Glutamatergic neuron (in vitro differentiated cells): ENCODE data around the gene ULBP2. TPM values are rescaled to one million over a fixed set of nuclear protein-coding genes. Genes with fewer than 3 reads are reported as not detected.

Experiments used
- DNase-seq: peaks from one replicate; pipeline ENCODE4 v3.0.0; 2022
- H3K27ac Mint-ChIP-seq: one replicate; pipeline ENCODE4 v1.8.0; 2020; ENCODE audit warnings: mild to moderate bottlenecking, mixed read lengths, inconsistent platforms; ENCODE audit not compliant: unreplicated experiment
- H3K27me3 Mint-ChIP-seq: one replicate; pipeline ENCODE4 v1.8.0; 2020; ENCODE audit warnings: mild to moderate bottlenecking, moderate library complexity, mixed read lengths, inconsistent platforms; ENCODE audit not compliant: unreplicated experiment
- H3K36me3 Mint-ChIP-seq: one replicate; pipeline ENCODE4 v1.8.0; 2020; ENCODE audit warnings: mild to moderate bottlenecking, mixed read lengths, inconsistent platforms; ENCODE audit not compliant: unreplicated experiment
- H3K4me1 Mint-ChIP-seq: one replicate; pipeline ENCODE4 v1.8.0; 2020; ENCODE audit warnings: mild to moderate bottlenecking, low read depth, mixed read lengths, inconsistent platforms; ENCODE audit not compliant: unreplicated experiment
- H3K4me3 Mint-ChIP-seq: one replicate; pipeline ENCODE4 v1.8.0; 2020; ENCODE audit warnings: mild to moderate bottlenecking, mixed read lengths, inconsistent platforms; ENCODE audit not compliant: unreplicated experiment
- H3K9me3 Mint-ChIP-seq: one replicate; pipeline ENCODE4 v1.8.0; 2020; ENCODE audit warnings: mild to moderate bottlenecking, moderate library complexity, mixed read lengths, inconsistent platforms; ENCODE audit not compliant: unreplicated experiment
- total RNA-seq: library from RNA; stranded (reverse); fragmentation: NEBNext Ultra II Directional; extraction: Animal tissue kit (Norgen Biotek cat#: 25700); gene quantifications from one replicate; pipeline ENCODE4 v1.2.1, GENCODE V29; 2021; ENCODE audit not compliant: unreplicated experiment
- TF ChIP-seq, protein P1 (sequence below): fragments of 200-600 bp; sonication (generic); IDR thresholded peaks from one replicate; pipeline ENCODE4 v1.5.0; 2021; ENCODE audit not compliant: partially characterized antibody, unreplicated experiment

Gene ULBP2
- total RNA-seq, 1 donor from 2014 or later, result 5.4 TPM

DNA sequence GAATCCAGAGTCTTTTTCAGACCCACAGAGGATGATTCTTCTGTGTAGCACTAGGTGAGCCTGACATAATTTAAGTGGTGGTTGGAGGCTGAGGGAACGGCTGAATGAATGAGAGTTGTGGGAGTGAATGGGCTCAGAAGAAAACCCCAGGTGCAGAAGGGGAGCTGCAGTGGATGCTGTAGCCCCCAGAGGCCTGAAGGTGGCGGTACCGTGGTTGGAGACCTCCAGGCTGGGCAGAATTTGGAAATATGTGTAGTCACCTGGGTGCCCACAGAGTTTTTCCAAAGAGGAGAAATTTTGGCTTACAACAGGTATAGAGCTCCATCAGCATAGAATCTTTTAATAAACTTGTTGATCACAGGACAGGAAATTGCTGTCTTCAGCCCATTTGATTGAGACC, 12.4 kb upstream of the ULBP2 start:
- TF ChIP-seq, protein P1, sequence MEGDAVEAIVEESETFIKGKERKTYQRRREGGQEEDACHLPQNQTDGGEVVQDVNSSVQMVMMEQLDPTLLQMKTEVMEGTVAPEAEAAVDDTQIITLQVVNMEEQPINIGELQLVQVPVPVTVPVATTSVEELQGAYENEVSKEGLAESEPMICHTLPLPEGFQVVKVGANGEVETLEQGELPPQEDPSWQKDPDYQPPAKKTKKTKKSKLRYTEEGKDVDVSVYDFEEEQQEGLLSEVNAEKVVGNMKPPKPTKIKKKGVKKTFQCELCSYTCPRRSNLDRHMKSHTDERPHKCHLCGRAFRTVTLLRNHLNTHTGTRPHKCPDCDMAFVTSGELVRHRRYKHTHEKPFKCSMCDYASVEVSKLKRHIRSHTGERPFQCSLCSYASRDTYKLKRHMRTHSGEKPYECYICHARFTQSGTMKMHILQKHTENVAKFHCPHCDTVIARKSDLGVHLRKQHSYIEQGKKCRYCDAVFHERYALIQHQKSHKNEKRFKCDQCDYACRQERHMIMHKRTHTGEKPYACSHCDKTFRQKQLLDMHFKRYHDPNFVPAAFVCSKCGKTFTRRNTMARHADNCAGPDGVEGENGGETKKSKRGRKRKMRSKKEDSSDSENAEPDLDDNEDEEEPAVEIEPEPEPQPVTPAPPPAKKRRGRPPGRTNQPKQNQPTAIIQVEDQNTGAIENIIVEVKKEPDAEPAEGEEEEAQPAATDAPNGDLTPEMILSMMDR, result peak; percentile 54
- no peak for DNase-seq
- Mint-ChIP-seq H3K9me3 (peaks cover 6% of the 10 kb centered on the region), H3K36me3 (no peaks in the 10 kb centered on the region), H3K27ac (no peak overlapping the region), H3K27me3 (peaks cover 22% of the 10 kb centered on the region), H3K4me1 (no peaks in the 10 kb centered on the region), H3K4me3 (no peak overlapping the region)

DNA sequence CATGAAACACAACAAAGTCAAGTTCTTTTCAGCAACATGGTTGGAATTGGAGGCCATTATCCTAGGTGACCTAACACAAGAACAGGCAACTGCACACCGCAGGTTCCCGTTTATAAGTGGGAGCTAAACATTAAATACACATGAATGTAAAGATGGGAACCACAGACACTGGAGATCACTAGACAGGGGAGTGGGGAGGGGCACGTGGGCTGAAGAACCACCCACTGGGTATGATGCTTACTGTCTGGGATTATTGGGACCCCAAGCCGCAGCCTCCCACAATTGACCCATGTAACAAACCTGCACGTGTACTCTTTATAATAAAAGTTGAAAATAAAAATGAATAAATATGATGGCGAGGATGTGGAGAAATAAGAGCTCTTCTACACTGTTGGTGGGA, 10.3 kb upstream of the ULBP2 start:
- Mint-ChIP-seq H3K27me3 (peaks cover 16% of the 10 kb centered on the region), H3K4me1 (no peaks in the 10 kb centered on the region), H3K9me3 (peaks cover 6% of the 10 kb centered on the region), H3K27ac (no peak overlapping the region), H3K4me3 (no peak overlapping the region), H3K36me3 (no peaks in the 10 kb centered on the region)
- TF ChIP-seq, protein P1, result no peak
- DNase-seq, result no peak

DNA sequence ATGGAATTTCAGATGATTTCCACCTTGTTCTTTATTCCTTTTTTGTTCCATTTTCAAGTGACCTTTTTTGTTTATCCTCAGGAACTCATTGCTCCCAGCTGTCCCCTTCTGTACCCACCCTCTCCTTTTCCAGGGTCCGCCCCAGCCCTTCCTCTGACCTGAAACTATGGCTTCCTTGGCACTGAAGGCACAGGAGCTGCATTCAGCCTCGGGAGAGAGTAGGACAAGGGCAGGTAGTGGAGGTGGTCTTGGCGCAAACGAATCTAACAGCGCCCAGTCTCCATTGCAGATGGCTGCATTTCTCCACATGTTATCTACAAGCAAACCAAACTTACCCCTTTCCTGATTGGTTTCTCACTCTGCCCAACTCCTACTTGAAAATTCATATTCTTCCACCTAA, 8.8 kb upstream of the ULBP2 start:
- H3K4me1 Mint-ChIP-seq, result no peaks in the 10 kb centered on the region
- peaks cover 6% of the 10 kb centered on the region for H3K9me3 Mint-ChIP-seq
- H3K36me3 Mint-ChIP-seq, result no peaks in the 10 kb centered on the region
- no peak for DNase-seq
- TF ChIP-seq, protein P1, result no peak
- peaks cover 25% of the 10 kb centered on the region for H3K27me3 Mint-ChIP-seq
- H3K4me3 Mint-ChIP-seq, result peak overlapping the region; percentile 41
- no peak overlapping the region for H3K27ac Mint-ChIP-seq

DNA sequence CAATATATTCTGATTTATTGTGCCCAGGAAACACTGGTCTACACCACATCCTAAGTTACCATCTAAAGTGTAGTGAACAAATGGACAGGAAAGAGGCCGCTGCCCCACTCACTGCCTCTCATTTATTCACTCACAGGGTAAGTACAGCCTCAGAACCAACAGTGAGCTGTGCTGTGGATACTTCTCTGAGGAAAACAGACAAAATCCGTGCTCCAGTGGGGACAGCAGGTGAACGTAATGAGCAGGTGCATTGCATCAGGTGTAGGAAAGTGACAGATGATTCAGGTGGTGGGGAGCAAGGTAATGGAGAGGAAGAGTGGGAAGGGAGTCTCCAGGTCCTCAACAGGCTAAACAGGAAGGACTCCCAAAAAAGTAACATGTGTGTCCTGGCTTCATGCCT, 8.4 kb upstream of the ULBP2 start:
- TF ChIP-seq, protein P1, result no peak
- Mint-ChIP-seq H3K27ac (no peak overlapping the region), H3K27me3 (peaks cover 25% of the 10 kb centered on the region), H3K9me3 (peaks cover 6% of the 10 kb centered on the region), H3K4me1 (no peaks in the 10 kb centered on the region), H3K36me3 (no peaks in the 10 kb centered on the region), H3K4me3 (peak overlapping the region; percentile 41)
- DNase-seq, result no peak

DNA sequence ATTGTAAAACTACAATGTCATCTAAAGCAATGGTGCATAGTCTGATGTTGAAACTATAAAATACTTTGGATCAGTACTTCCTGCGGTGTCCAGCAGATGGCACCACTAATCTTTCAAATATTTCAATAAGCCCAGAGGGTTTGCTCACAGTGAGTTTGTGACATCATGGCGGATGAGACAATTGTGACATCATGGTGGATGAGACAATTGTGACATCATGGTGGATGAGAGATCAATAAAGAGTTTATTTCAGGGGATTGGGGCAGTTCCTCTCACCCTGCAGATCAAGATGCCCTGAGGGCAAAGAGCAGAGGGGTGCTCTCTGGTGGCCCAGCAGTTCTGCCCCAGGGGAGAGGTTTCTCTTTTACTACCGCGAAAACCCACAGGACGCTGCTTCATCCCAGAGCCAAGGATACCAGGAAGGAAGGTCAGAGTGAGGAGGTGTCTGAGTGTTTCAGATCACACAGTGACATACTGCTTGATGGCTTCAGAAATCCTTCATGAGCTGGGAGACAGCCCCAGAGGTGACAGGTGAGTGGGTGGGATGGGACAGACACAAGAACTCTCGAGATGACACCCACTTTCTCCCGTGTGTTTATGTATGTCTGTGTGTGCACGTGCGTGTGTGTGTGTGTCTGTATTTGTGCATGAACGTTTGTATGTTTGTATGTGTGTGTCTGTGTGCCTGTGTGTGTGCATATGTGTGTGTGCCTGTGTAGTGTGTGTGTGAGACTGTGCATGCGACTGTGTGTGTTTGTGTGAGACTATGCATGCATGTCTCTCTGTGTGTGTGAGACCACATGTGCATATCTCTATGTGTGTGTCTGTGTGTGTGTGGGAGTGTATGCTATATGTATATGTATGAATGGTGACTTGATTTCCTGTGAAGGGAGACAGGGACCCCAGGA, 7.3 kb upstream of the ULBP2 start:
- Mint-ChIP-seq H3K4me1 (peaks cover 3% of the 10 kb centered on the region), H3K27me3 (peaks cover 31% of the 10 kb centered on the region), H3K36me3 (no peaks in the 10 kb centered on the region), H3K27ac (no peak overlapping the region), H3K9me3 (peaks cover 2% of the 10 kb centered on the region), H3K4me3 (no peak overlapping the region)
- TF ChIP-seq, protein P1, result peak; percentile 87
- peak; percentile 63 for DNase-seq
